Fibroblast of lung (primary cell): ENCODE data around the gene BTG4. TPM values are rescaled to one million over a fixed set of nuclear protein-coding genes. Genes with fewer than 3 reads are reported as not detected.

ENCODE experiments used
- DNase-seq, 2 donors: peaks; one replicate each; pipeline versions ENCODE4 v3.0.0 to v3.0.0-alpha.2; 2010; ENCODE audit warnings: low read depth in 2 of 2
- H2AFZ ChIP-seq: 2 replicates; pipeline ENCODE4 v1.5.1; 2012; ENCODE audit warnings: low read length, control low read depth, inconsistent platforms
- H3K27ac ChIP-seq: 2 replicates; pipeline ENCODE4 v1.5.1; 2011; ENCODE audit warnings: low read length, control low read depth; ENCODE audit not compliant: insufficient read depth
- H3K27me3 ChIP-seq: 2 replicates; pipeline ENCODE4 v1.5.1; 2011; ENCODE audit warnings: mild to moderate bottlenecking, low read length; ENCODE audit not compliant: control insufficient read depth, insufficient read depth
- H3K36me3 ChIP-seq: 2 replicates; pipeline ENCODE4 v1.5.1; 2011; ENCODE audit warnings: low read length; ENCODE audit not compliant: control insufficient read depth, insufficient read depth
- H3K4me1 ChIP-seq: 2 replicates; pipeline ENCODE4 v1.5.1; 2011; ENCODE audit warnings: low read length; ENCODE audit not compliant: control insufficient read depth, insufficient read depth; ENCODE audit errors: extremely low read depth
- H3K4me2 ChIP-seq: 2 replicates; pipeline ENCODE4 v1.5.1; 2011; ENCODE audit warnings: low read length, control low read depth; ENCODE audit not compliant: insufficient read depth; ENCODE audit errors: extremely low read depth
- H3K4me3 ChIP-seq, 4 experiments: fragments of 200-600 bp in 1 of 4; sonication (generic) in 1 of 4; replicated peaks in 1 of 4; 2 replicates each; pipeline ENCODE4 v1.5.1; 2011 to 2016; ENCODE audit warnings: low read length in 4 of 4, low read depth in 3 of 4, mild to moderate bottlenecking in 3 of 4, control low read depth in 2 of 4, inconsistent platforms in 1 of 4, mixed read lengths in 1 of 4; ENCODE audit not compliant: insufficient read depth in 1 of 4; ENCODE audit errors: control extremely low read depth in 1 of 4
- H3K79me2 ChIP-seq: 2 replicates; pipeline ENCODE4 v1.5.1; 2012; ENCODE audit warnings: mild to moderate bottlenecking, low read length, inconsistent platforms; ENCODE audit not compliant: control insufficient read depth, insufficient read depth
- H3K9ac ChIP-seq: 2 replicates; pipeline ENCODE4 v1.5.1; 2011; ENCODE audit warnings: mild to moderate bottlenecking, low read length, control low read depth; ENCODE audit not compliant: insufficient read depth
- H3K9me3 ChIP-seq: 2 replicates; pipeline ENCODE4 v1.5.1; 2012; ENCODE audit warnings: low read depth, low read length; ENCODE audit not compliant: control insufficient read depth, insufficient read depth
- H4K20me1 ChIP-seq: 2 replicates; pipeline ENCODE4 v1.5.1; 2011; ENCODE audit warnings: low read length; ENCODE audit not compliant: control insufficient read depth, insufficient read depth; ENCODE audit errors: extremely low read depth
- CTCF ChIP-seq, 2 donors: IDR thresholded peaks in 1 of 2; conservative IDR thresholded peaks in 1 of 2; 1 replicate in 1 of 2; 2 replicates in 1 of 2; pipeline ENCODE4 v1.5.1; 2011 to 2012; ENCODE audit warnings: low read length in 2 of 2, control low read depth in 1 of 2, inconsistent platforms in 1 of 2, low read depth in 1 of 2, mild to moderate bottlenecking in 1 of 2
- EZH2 ChIP-seq: IDR thresholded peaks from 2 replicates; pipeline ENCODE4 v1.5.1; 2012; ENCODE audit warnings: low read length, control low read depth, mild to moderate bottlenecking; ENCODE audit errors: missing control alignments
- polyA plus RNA-seq, 2 donors: library from polyadenylated mRNA; depleted of rRNA in 1 of 2; stranded (reverse) in 1 of 2; unstranded in 1 of 2; fragments of >200 nt; gene quantifications; 2 replicates each; pipeline ENCODE4 v1.2.1, GENCODE V29; 2011 to 2012; ENCODE audit warnings: missing spikeins in 1 of 2
- total RNA-seq: library from RNA; depleted of rRNA; stranded (reverse); fragments of >200 nt; gene quantifications from 2 replicates; pipeline ENCODE4 v1.2.1, GENCODE V29; 2014

BTG4 gene
- total and polyA plus RNA-seq, 2 donors (not counting 1 experiment from before 2014, with no cell fraction given) = 0.08 to 0.33 TPM

DNA sequence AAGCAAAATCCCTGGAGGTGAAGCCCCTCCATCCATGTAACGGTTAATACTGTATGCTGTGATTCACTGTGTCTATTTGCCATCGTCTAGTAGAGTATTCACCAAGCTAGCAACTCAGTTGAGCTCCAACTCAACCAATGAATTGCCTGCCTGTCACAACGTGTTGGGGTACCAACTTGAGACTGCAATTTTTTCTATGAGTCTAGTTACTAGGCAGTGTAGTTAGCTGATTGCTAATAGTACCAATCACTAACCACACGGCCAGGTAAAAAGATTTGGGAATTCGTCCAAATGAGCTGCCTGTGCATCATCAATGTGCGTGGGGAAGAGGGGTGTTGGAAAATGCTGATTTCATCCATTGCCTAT, 1.0 kb upstream of the BTG4 start:
- H3K36me3 ChIP-seq = no peaks in the 10 kb centered on the region
- H3K9ac ChIP-seq = no peak overlapping the region
- H3K4me3 ChIP-seq = peak overlapping the region in 2 of 4 experiments; percentile 29 to 50
- peak overlapping the region; percentile 78 for H3K4me2 ChIP-seq
- H2AFZ ChIP-seq = peak overlapping the region; percentile 77
- no peak for DNase-seq
- H3K27me3 ChIP-seq = no peaks in the 10 kb centered on the region
- no peaks in the 10 kb centered on the region for H3K79me2 ChIP-seq
- H3K9me3 ChIP-seq = no peaks in the 10 kb centered on the region
- H3K4me1 ChIP-seq = no peaks in the 10 kb centered on the region
- TF ChIP-seq EZH2 = no peak
- H4K20me1 ChIP-seq = no peaks in the 10 kb centered on the region
- no peak overlapping the region for H3K27ac ChIP-seq

GRCh38 chr11:111510311-111510710, 1.9 kb downstream of the BTG4 start:
- Histone ChIP-seq H3K4me1 (no peaks in the 10 kb centered on the region), H2AFZ (no peak overlapping the region), H3K36me3 (no peaks in the 10 kb centered on the region), H3K27ac (no peak overlapping the region), H3K9me3 (no peaks in the 10 kb centered on the region), H4K20me1 (no peaks in the 10 kb centered on the region), H3K27me3 (no peaks in the 10 kb centered on the region), H3K4me2 (no peak overlapping the region), H3K9ac (no peak overlapping the region), H3K4me3 (no peak overlapping the region), H3K79me2 (no peaks in the 10 kb centered on the region)
- TF ChIP-seq EZH2 = no peak
- TF ChIP-seq CTCF (conservative IDR thresholded peaks at IDR 0.05 in 1 of 2, IDR thresholded peaks at IDR 0.05 in 1 of 2; ENCODE audit: low read depth in 1 of 2, low read length in 2 of 2) = no peak
- peak in 1 of 2 donors; percentile 38 for DNase-seq

GRCh38 chr11:111502611-111503010, 9.6 kb downstream of the BTG4 start:
- Histone ChIP-seq H4K20me1 (no peaks in the 10 kb centered on the region), H3K4me3 (no peak overlapping the region), H3K36me3 (no peaks in the 10 kb centered on the region), H3K4me1 (no peaks in the 10 kb centered on the region), H3K9ac (no peak overlapping the region), H3K79me2 (no peaks in the 10 kb centered on the region), H3K27ac (no peak overlapping the region), H3K4me2 (no peak overlapping the region), H3K27me3 (peaks cover 3% of the 10 kb centered on the region), H2AFZ (no peak overlapping the region), H3K9me3 (no peaks in the 10 kb centered on the region)
- no peak for DNase-seq
- TF ChIP-seq CTCF (conservative IDR thresholded peaks at IDR 0.05 in 1 of 2, IDR thresholded peaks at IDR 0.05 in 1 of 2; ENCODE audit: low read depth in 1 of 2, low read length in 2 of 2) (no peak), EZH2 (no peak)
